K562 (cell line): ENCODE data around the gene SLC35G3. TPM values are rescaled to one million over a fixed set of nuclear protein-coding genes. Genes with fewer than 3 reads are reported as not detected.
A peak's percentile ranks its signal among the peaks of the same experiment; 100 is the strongest.

Experiments
- HDAC1 ChIP-seq, 2 experiments: fragments of 450-650 bp; IDR thresholded peaks; 2 replicates each; pipeline ENCODE4 v1.6.1; 2016 to 2017; ENCODE audit warnings: inconsistent platforms in 1 of 2, mild to moderate bottlenecking in 1 of 2, moderate library complexity in 1 of 2
- MNT ChIP-seq, 2 experiments: fragments of 450-650 bp; conservative IDR thresholded peaks; 2 replicates each; pipeline ENCODE4 v1.6.1; 2017; ENCODE audit warnings: mild to moderate bottlenecking in 2 of 2, moderate library complexity in 2 of 2
- NFE2 ChIP-seq: IDR thresholded peaks from 2 replicates; pipeline ENCODE4 v1.6.1; 2014; ENCODE audit warnings: antibody characterized with exemption, low read depth
- NR3C1 ChIP-seq: sonication (generic); formaldehyde crosslinking; IDR thresholded peaks from 2 replicates; pipeline ENCODE4 v1.8.1; 2022; ENCODE audit warnings: missing genetic modification reagents
- RBM34 ChIP-seq: fragments of 200-400 bp; formaldehyde crosslinking; IDR thresholded peaks from 2 replicates; pipeline ENCODE4 v1.6.1; 2018; ENCODE audit warnings: low read length, borderline replicate concordance; ENCODE audit not compliant: insufficient read depth
- SMAD2 ChIP-seq: fragments of 150-350 bp; IDR thresholded peaks from 2 replicates; pipeline ENCODE4 v1.6.1; 2014; ENCODE audit warnings: low read depth, mild to moderate bottlenecking, low read length
- STAG1 ChIP-seq: sonication (generic); formaldehyde crosslinking; IDR thresholded peaks from 2 replicates; pipeline ENCODE4 v1.5.0; 2020; ENCODE audit warnings: missing genetic modification reagents, borderline replicate concordance
- TEAD4 ChIP-seq, 2 experiments: sonication (generic) in 1 of 2; formaldehyde crosslinking in 1 of 2; IDR thresholded peaks; 2 replicates each; pipeline versions ENCODE4 v1.6.1 to v1.8.0; 2012 to 2022; ENCODE audit warnings: borderline replicate concordance in 1 of 2, inconsistent platforms in 1 of 2, low read length in 1 of 2, mild to moderate bottlenecking in 1 of 2, missing genetic modification reagents in 1 of 2
- ZBTB49 ChIP-seq: sonication (generic); formaldehyde crosslinking; IDR thresholded peaks from 2 replicates; pipeline ENCODE4 v1.8.0; 2022; ENCODE audit warnings: missing genetic modification reagents, mild to moderate bottlenecking, borderline replicate concordance
- ZNF316 ChIP-seq: fragments of 450-650 bp; IDR thresholded peaks from 2 replicates; pipeline ENCODE4 v1.6.1; 2016
- ZZZ3 ChIP-seq: fragments of 450-650 bp; IDR thresholded peaks from 2 replicates; pipeline ENCODE4 v1.6.1; 2016; ENCODE audit warnings: antibody characterized with exemption, mild to moderate bottlenecking, moderate library complexity
- polyA plus RNA-seq, 8 experiments: library from polyadenylated mRNA; depleted of rRNA in 4 of 8; stranded (reverse) in 5 of 8; unstranded in 3 of 8; fragments of >200 nt; fragmentation: Nextera tagmentation in 2 of 8; fragmentation: Illumina TruSeq in 1 of 8; extraction: Ambion mirVana in 2 of 8; extraction: Trizol in 1 of 8; gene quantifications; 2 replicates each; pipeline versions ENCODE4 v1.2.1 to v1.2.3, GENCODE V29; 2011 to 2014; ENCODE audit warnings: inconsistent platforms in 1 of 8, missing spikeins in 1 of 8
- total RNA-seq, 7 experiments: library from RNA; depleted of rRNA in 6 of 7; stranded (reverse); fragments of >200 nt in 6 of 7; fragmentation: Illumina TruSeq in 2 of 7; extraction: Trizol in 2 of 7; gene quantifications; 2 replicates each; pipeline versions ENCODE4 v1.2.1 to v1.2.3, GENCODE V29; 2011 to 2021; ENCODE audit warnings: low replicate concordance in 1 of 7
- TF ChIP-seq, protein P1 (sequence below): fragments of 450-650 bp; formaldehyde crosslinking; IDR thresholded peaks from 2 replicates; pipeline ENCODE4 v1.4.0; 2020; ENCODE audit warnings: mild to moderate bottlenecking, moderate library complexity
- TF ChIP-seq, protein P2 (sequence below): fragments of 250-450 bp; sonication (Bioruptor Pico); IDR thresholded peaks from 2 replicates; pipeline ENCODE4 v1.4.0; 2020; ENCODE audit warnings: mild to moderate bottlenecking, moderate library complexity, borderline replicate concordance
- TF ChIP-seq, protein P3 (sequence below): IDR thresholded peaks from 2 replicates; pipeline ENCODE4 v1.6.1; 2012; ENCODE audit warnings: low read depth, low read length, improper control_type of control experiment, borderline replicate concordance

The SLC35G3 gene
- total and polyA plus RNA-seq, 9 of the 15 experiments (the other 6 are each of a cell fraction or from before 2014, with no cell fraction given) = not detected

DNA sequence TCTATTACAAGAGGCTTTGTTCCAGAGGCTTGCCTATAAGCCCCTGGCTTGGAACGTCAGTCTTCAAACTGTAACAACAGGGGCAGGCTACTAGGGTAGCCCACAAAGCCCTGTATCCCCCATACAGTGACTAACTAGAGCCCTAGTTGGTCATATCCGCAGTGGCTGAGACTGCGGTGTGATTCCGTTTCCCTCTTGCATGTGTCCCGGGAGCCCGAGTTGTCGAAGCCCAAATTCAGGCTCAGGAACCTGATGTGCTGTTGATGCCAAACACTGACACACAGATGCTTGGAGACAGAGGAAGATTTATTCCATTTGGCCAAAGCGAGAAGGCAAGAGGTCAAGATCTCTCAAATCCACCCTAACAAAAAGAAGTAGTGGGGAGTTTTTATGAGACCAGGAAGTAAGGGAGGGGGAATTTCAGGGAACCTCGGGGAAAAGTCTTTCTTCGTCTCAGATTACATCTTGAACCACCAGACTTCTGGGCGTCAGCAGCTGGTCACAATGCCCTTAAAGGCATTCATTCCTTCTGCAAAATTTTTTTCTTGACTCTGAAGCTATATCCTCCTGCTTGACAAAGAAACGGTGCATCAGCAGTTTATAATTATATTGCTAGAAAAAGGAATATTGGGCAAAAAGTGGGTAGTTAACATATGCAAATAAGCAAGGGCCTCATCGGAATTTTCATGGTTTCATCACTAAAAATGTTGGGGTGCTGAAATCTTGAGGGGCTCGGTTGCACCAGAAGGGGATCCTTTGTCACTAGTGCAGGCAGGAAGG, 49.6 kb upstream of the SLC35G3 start (continued):
- TF ChIP-seq ZNF316 = peak; percentile 54
- no peak for TF ChIP-seq HDAC1 (IDR thresholded peaks at IDR 0.05)
- no peak for TF ChIP-seq SMAD2
- no peak for TF ChIP-seq MNT (conservative IDR thresholded peaks at IDR 0.05)
- no peak for TF ChIP-seq STAG1 (CRISPR knock-in tag)
- TF ChIP-seq ZBTB49 (CRISPR knock-in tag) = no peak
- TF ChIP-seq NR3C1 = no peak
- TF ChIP-seq TEAD4 (IDR thresholded peaks at IDR 0.05; ENCODE audit: low read length) = no peak
- no peak for TF ChIP-seq TEAD4 (CRISPR knock-in tag; IDR thresholded peaks at IDR 0.05; ENCODE audit: borderline replicate concordance)
- TF ChIP-seq, protein P1, sequence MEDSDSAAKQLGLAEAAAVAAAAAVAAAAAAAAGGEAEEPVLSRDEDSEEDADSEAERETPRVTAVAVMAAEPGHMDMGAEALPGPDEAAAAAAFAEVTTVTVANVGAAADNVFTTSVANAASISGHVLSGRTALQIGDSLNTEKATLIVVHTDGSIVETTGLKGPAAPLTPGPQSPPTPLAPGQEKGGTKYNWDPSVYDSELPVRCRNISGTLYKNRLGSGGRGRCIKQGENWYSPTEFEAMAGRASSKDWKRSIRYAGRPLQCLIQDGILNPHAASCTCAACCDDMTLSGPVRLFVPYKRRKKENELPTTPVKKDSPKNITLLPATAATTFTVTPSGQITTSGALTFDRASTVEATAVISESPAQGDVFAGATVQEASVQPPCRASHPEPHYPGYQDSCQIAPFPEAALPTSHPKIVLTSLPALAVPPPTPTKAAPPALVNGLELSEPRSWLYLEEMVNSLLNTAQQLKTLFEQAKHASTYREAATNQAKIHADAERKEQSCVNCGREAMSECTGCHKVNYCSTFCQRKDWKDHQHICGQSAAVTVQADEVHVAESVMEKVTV (CRISPR knock-in tag) = no peak
- no peak for TF ChIP-seq NFE2
- TF ChIP-seq, protein P2, sequence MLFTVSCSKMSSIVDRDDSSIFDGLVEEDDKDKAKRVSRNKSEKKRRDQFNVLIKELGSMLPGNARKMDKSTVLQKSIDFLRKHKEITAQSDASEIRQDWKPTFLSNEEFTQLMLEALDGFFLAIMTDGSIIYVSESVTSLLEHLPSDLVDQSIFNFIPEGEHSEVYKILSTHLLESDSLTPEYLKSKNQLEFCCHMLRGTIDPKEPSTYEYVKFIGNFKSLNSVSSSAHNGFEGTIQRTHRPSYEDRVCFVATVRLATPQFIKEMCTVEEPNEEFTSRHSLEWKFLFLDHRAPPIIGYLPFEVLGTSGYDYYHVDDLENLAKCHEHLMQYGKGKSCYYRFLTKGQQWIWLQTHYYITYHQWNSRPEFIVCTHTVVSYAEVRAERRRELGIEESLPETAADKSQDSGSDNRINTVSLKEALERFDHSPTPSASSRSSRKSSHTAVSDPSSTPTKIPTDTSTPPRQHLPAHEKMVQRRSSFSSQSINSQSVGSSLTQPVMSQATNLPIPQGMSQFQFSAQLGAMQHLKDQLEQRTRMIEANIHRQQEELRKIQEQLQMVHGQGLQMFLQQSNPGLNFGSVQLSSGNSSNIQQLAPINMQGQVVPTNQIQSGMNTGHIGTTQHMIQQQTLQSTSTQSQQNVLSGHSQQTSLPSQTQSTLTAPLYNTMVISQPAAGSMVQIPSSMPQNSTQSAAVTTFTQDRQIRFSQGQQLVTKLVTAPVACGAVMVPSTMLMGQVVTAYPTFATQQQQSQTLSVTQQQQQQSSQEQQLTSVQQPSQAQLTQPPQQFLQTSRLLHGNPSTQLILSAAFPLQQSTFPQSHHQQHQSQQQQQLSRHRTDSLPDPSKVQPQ (CRISPR knock-in tag) = no peak
- TF ChIP-seq ZZZ3 = no peak
- TF ChIP-seq, protein P3, sequence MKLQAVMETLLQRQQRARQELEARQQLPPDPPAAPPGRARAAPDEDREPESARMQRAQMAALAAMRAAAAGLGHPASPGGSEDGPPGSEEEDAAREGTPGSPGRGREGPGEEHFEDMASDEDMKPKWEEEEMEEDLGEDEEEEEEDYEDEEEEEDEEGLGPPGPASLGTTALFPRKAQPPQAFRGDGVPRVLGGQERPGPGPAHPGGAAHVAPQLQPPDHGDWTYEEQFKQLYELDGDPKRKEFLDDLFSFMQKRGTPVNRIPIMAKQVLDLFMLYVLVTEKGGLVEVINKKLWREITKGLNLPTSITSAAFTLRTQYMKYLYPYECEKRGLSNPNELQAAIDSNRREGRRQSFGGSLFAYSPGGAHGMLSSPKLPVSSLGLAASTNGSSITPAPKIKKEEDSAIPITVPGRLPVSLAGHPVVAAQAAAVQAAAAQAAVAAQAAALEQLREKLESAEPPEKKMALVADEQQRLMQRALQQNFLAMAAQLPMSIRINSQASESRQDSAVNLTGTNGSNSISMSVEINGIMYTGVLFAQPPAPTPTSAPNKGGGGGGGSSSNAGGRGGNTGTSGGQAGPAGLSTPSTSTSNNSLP = no peak
- no peak for TF ChIP-seq RBM34
- TF ChIP-seq, all 486 proteins: peak for 6
